Breast epithelium (tissue), 3 donors: ENCODE measurements around the gene VAX1.

Experiments used
- POLR2A ChIP-seq: fragments of 450-650 bp; IDR thresholded peaks from one replicate; pipeline ENCODE4 v1.6.1; 2016; ENCODE audit warnings: antibody characterized with exemption, mild to moderate bottlenecking, moderate library complexity
- TF ChIP-seq, protein P1 (sequence below), 3 donors: fragments of 450-650 bp; IDR thresholded peaks; one replicate each; pipeline ENCODE4 v1.5.1; 2016 to 2017; ENCODE audit warnings: antibody characterized with exemption in 3 of 3, mild to moderate bottlenecking in 3 of 3, moderate library complexity in 3 of 3

DNA sequence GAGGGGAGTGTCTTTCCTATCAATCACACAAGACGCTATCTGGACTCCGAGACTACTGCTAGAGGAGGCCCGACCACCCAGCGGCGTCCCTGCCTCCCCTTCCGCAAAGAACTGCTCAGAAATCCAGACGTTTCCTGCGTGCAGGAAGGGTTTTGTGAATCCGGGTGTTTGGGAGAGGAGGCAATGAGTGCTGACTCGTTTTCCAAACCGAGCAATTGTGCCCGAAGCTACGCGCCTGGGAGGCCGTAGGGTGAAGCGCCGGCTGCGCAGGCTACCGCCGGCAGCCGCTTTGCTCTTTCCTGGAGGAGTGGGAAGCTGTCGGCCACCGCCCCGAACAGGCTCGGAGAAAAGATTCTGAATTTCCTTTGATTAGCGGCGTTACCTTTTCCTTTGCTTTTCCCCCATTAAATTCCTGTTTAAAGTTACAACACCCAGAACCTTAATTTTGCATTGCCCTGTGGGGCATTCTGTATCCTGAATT is 5.3 kb downstream of the VAX1 start:
- TF ChIP-seq, protein P1, sequence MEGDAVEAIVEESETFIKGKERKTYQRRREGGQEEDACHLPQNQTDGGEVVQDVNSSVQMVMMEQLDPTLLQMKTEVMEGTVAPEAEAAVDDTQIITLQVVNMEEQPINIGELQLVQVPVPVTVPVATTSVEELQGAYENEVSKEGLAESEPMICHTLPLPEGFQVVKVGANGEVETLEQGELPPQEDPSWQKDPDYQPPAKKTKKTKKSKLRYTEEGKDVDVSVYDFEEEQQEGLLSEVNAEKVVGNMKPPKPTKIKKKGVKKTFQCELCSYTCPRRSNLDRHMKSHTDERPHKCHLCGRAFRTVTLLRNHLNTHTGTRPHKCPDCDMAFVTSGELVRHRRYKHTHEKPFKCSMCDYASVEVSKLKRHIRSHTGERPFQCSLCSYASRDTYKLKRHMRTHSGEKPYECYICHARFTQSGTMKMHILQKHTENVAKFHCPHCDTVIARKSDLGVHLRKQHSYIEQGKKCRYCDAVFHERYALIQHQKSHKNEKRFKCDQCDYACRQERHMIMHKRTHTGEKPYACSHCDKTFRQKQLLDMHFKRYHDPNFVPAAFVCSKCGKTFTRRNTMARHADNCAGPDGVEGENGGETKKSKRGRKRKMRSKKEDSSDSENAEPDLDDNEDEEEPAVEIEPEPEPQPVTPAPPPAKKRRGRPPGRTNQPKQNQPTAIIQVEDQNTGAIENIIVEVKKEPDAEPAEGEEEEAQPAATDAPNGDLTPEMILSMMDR (IDR thresholded peaks at IDR 0.05), result no peak
- no peak for TF ChIP-seq POLR2A
